Occipital lobe (tissue), 2 donors: ENCODE results near the gene SERPIND1. TPM values are rescaled to one million over a fixed set of nuclear protein-coding genes. Genes with fewer than 3 reads are reported as not detected.

Experiments
- DNase-seq: peaks from one replicate; lab custom pipeline; 2025; lab: John Stamatoyannopoulos, UW
- total RNA-seq: library from RNA; depleted of rRNA; stranded (reverse); fragments of >200 nt; gene quantifications from one replicate; pipeline ENCODE4 v1.2.3, GENCODE V29; 2014

The SERPIND1 gene
- total RNA-seq, 1 donor from 2014 or later: 2.7 TPM

GRCh38 chr22:20788627-20789344 is 14.9 kb downstream of the SERPIND1 start:
- no peak for DNase-seq

GRCh38 chr22:20792221-20792965 is 18.5 kb downstream of the SERPIND1 start:
- no peak for DNase-seq

DNA sequence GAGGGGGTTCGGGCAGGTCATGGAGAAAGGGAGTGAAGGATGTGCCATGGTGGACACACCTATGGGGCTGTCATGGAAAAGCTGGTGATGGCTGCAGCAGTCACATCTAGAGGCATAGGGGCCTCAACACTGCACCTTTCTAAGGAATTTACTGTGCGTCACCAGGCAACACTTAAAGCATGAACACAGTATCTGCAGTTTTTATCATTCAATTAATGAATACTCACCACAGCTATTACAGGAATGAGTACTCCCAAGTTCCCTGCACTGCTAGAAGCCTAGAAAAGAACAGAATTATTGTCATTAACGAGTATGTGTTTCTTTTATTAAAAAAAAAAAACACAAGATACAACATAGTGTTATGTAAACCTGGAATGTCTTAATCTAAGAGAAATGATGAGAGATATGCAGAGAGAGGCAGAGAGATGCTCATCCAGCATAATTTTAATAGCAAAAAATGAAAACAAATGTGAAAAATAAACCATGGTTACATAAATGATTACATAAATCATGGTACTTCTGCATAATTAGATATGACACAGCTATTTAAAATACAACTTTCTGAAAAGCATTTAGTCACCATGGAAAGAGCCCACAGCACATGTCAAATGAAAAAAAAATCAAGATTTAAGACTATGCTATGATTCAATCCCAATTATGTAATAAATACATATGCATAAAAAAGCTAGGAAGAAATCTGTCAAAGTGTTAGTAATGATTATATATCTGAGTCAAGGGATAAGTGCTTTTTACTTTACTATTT is 19.2 kb downstream of the SERPIND1 start:
- no peak for DNase-seq

- DNase-seq: no peak
Observed at GRCh38 chr22:20793748-20794649, 20.1 kb downstream of the SERPIND1 start.

- DNase-seq: no peak
Observed at GRCh38 chr22:20794650-20795413, 20.9 kb downstream of the SERPIND1 start.

DNA sequence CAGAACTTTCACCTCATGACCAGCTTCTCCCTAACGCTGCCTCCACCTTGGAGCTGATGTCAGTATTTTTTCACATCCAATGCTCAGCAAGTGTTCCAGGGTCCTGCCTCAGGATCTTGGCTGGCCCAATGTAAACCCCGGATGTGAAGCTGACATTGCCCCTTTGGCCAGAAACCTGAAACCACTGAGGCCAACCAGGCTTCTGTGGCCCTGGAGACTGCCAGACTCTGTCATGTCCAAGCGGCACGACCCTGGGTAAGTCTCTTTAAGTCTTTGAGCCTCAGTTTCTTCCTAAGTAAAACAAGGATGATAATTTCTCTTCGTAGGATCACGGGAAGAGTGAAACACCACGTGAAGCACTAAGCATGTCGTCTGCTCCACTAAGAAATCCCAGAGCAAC is 22.8 kb downstream of the SERPIND1 start:
- DNase-seq: no peak

GRCh38 chr22:20798218-20798617 is 24.3 kb downstream of the SERPIND1 start:
- DNase-seq: no peak

DNA sequence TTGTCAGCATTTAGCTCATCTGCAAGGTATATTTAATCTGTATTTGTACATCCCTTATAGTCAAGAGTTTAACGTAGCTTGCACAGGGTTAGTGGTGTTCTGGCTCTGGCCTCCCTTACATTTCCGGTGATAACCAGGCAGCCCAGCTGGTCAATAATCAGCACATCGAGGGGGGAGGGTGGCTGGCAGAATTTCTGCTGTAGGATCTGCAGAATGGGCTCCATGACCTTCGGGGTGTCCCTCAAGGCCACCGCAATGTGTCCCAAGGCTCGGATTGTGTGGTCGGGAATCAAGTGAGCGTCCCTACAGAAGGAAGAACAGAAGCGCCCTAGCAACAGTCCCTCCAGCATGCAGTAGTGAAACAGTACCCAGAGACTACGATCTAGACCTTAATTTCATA is 25.1 kb downstream of the SERPIND1 start:
- no peak for DNase-seq

- DNase-seq: no peak
Observed at GRCh38 chr22:20799449-20799848, 25.5 kb downstream of the SERPIND1 start.

- no peak for DNase-seq
Observed at GRCh38 chr22:20802452-20802851, 28.5 kb downstream of the SERPIND1 start.

- DNase-seq: no peak
Observed at GRCh38 chr22:20802922-20803553, 29.1 kb downstream of the SERPIND1 start.

GRCh38 chr22:20803696-20804324 is 29.9 kb downstream of the SERPIND1 start:
- no peak for DNase-seq

DNA sequence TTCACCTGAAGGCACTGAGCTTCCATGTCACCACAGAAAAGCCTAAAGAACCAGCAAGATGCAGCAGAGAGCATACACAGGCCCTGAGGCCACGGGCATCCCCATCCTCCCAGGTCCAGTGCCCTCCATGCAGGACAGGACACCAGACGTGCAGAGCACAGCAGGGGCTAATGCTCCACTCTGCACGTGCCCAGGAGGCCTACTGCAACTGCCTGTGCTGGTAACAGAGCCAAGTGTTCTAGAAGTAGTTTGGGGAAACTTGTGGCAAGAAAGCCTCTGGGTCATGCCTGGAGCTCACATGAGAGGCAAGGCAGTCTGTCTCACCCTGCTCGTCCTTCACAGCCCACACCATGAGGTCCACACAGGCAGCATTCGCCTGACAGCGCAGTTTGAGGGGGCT is 30.7 kb downstream of the SERPIND1 start:
- DNase-seq: no peak

- no peak for DNase-seq
Observed at GRCh38 chr22:20805972-20806471, 32.1 kb downstream of the SERPIND1 start.

DNA sequence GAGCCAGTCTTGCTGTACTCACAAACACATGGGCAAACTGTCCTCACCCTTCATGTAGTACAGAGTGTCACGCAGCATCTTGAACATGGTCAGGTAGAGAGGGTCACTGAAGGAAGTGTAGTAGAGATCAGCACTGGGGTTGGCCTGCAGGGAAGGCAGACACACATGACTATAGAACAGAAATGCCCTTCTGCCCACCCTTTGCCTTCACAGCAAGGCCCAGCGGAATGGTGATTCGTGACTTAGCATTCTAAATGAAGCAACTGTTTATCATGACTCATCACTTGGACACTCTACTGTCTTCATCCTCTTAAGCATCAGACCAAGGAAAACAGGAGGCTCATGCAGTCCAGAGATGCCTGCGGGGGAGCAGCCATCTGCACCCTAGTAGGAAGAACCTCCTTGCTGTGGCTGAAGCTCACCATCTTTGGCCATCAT is 33.4 kb downstream of the SERPIND1 start:
- peak; percentile 67 for DNase-seq

DNA sequence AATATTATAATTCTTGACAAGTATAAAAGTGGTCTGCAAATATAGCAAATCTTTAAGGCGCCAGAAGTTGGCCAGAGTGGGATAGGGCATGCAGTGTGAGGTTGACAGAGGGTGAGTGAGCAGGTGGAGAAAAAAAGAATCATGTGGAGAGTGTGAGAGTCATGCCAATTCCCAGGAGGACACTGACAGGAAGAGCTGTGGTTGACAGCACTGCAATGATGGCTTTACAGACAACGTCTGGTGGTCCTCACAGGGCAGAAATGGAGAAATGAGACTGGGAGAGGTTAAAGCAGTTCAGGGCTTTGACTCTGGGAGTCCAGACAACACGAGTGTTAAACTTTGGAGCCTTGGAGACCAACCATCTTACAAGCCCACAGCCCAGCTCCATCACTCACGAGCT is 34.9 kb downstream of the SERPIND1 start:
- DNase-seq: no peak

GRCh38 chr22:20809538-20810185 is 35.7 kb downstream of the SERPIND1 start:
- no peak for DNase-seq

GRCh38 chr22:20810645-20811044 is 36.7 kb downstream of the SERPIND1 start:
- DNase-seq: no peak

GRCh38 chr22:20811171-20811570 is 37.3 kb downstream of the SERPIND1 start:
- DNase-seq: no peak
